Hepatocyte (in vitro differentiated cells): ENCODE data around the gene SHANK2. TPM values are rescaled to one million over a fixed set of nuclear protein-coding genes. Genes with fewer than 3 reads are reported as not detected.

Experiments
- DNase-seq: peaks from one replicate; pipeline ENCODE4 v3.0.0-alpha.2; 2016; ENCODE audit warnings: low spot score
- H2AFZ ChIP-seq: fragments of 200-600 bp; sonication (generic); 2 replicates; pipeline ENCODE4 v1.6.0; 2016; ENCODE audit warnings: antibody characterized with exemption, mild to moderate bottlenecking
- H3K27ac ChIP-seq: fragments of 200-600 bp; sonication (generic); 2 replicates; pipeline ENCODE4 v1.5.1; 2016; ENCODE audit warnings: mild to moderate bottlenecking
- H3K27me3 ChIP-seq: fragments of 200-600 bp; sonication (generic); 2 replicates; pipeline ENCODE4 v1.6.1; 2016
- H3K36me3 ChIP-seq: fragments of 200-600 bp; sonication (generic); replicated peaks from 2 replicates; pipeline ENCODE4 v1.5.1; 2016; ENCODE audit warnings: low read depth; ENCODE audit not compliant: insufficient read depth
- H3K4me1 ChIP-seq: fragments of 200-600 bp; sonication (generic); 2 replicates; pipeline ENCODE4 v1.5.1; 2016; ENCODE audit warnings: mild to moderate bottlenecking, moderate library complexity; ENCODE audit not compliant: insufficient read depth
- H3K4me2 ChIP-seq: fragments of 200-600 bp; sonication (generic); 2 replicates; pipeline ENCODE4 v1.6.0; 2016
- H3K4me3 ChIP-seq: fragments of 200-600 bp; sonication (generic); 2 replicates; pipeline ENCODE4 v1.5.1; 2016; ENCODE audit warnings: mild to moderate bottlenecking
- H3K79me2 ChIP-seq: fragments of 200-600 bp; sonication (generic); 2 replicates; pipeline ENCODE4 v1.6.0; 2017; ENCODE audit warnings: mild to moderate bottlenecking
- H3K9me2 ChIP-seq: fragments of 200-600 bp; sonication (generic); replicated peaks from 2 replicates; pipeline ENCODE4 v1.6.0; 2017; ENCODE audit warnings: mild to moderate bottlenecking; ENCODE audit not compliant: insufficient read depth
- H3K9me3 ChIP-seq: fragments of 200-600 bp; sonication (generic); 2 replicates; pipeline ENCODE4 v1.5.1; 2016; ENCODE audit warnings: low read depth, mild to moderate bottlenecking
- H4K20me1 ChIP-seq: fragments of 200-600 bp; sonication (generic); 2 replicates; pipeline ENCODE4 v1.6.0; 2016; ENCODE audit warnings: mild to moderate bottlenecking; ENCODE audit not compliant: insufficient read depth, poor library complexity, severe bottlenecking
- CTCF ChIP-seq: fragments of 200-600 bp; sonication (generic); IDR thresholded peaks from 2 replicates; pipeline ENCODE4 v1.5.1; 2016; ENCODE audit warnings: antibody characterized with exemption, mild to moderate bottlenecking; ENCODE audit not compliant: poor library complexity
- EZH2 ChIP-seq: fragments of 200-600 bp; sonication (generic); IDR thresholded peaks from 2 replicates; pipeline ENCODE4 v1.6.1; 2016; ENCODE audit warnings: antibody characterized with exemption, mild to moderate bottlenecking, borderline replicate concordance
- EZH2phosphoT487 ChIP-seq: fragments of 200-600 bp; sonication (generic); IDR thresholded peaks from one replicate; pipeline ENCODE4 v1.6.1; 2018; ENCODE audit warnings: antibody characterized with exemption, mild to moderate bottlenecking, low read depth, moderate library complexity; ENCODE audit not compliant: unreplicated experiment, severe bottlenecking
- WGBS: methylation state at CpG from one replicate; pipeline ENCODE4 v1.1.6; 2016; ENCODE audit warnings: low lambda C conversion rate; ENCODE audit errors: missing lambda C conversion rate; 5-methylcytosine and 5-hydroxymethylcytosine counted together
- polyA plus RNA-seq: library from polyadenylated mRNA; unstranded; fragments of >200 nt; fragmentation: Nextera tagmentation; extraction: Ambion mirVana; gene quantifications from 2 replicates; pipeline ENCODE4 v1.2.1, GENCODE V29; 2016
- total RNA-seq: library from RNA; depleted of rRNA; stranded (reverse); fragments of >200 nt; gene quantifications from 2 replicates; pipeline ENCODE4 v1.2.3, GENCODE V29; 2014

SHANK2 gene
- total and polyA plus RNA-seq, 2 experiments from 2014 or later = 17.3 to 20.7 TPM

DNA sequence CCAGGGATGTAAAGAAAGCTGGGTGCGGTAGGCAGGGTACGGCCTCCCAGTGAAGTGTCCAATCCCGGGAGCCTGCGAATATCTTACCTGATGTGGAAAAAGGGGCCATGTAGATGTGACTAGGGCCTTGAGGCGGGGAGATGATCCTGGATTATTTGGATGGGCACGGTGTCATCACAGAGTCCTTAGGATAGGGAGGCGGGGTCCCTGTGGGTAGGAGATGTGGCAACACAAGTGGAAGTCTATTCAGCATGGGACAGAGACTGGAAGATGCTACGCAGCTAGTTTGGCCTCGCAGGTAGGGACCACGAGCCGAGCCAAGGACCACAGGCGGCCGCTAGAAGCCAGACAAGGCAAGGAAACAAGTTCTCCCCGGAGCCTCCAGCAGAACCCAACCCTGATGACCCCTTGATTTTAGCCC is 46.4 kb upstream of the SHANK2 start:
- no peak for DNase-seq
- Histone ChIP-seq H3K4me2 (no peak overlapping the region), H2AFZ (no peak overlapping the region), H3K4me1 (peaks cover 5% of the 10 kb centered on the region), H4K20me1 (no peaks in the 10 kb centered on the region), H3K4me3 (no peak overlapping the region), H3K36me3 (no peaks in the 10 kb centered on the region), H3K27me3 (no peaks in the 10 kb centered on the region), H3K27ac (peak overlapping the region; percentile 66), H3K9me3 (no peaks in the 10 kb centered on the region), H3K9me2 (no peaks in the 10 kb centered on the region), H3K79me2 (no peaks in the 10 kb centered on the region)
- no peak for TF ChIP-seq EZH2phosphoT487
- TF ChIP-seq CTCF = no peak
- no peak for TF ChIP-seq EZH2
- 90% methylated on average over 14 of the region's 14 CpGs for WGBS

- no peak overlapping the region for H2AFZ ChIP-seq
- TF ChIP-seq EZH2 = no peak
- TF ChIP-seq EZH2phosphoT487 = no peak
- TF ChIP-seq CTCF = no peak
- WGBS = 86% methylated on average over 8 of the region's 8 CpGs
Measured at GRCh38 chr11:71298016-71298550, 45.7 kb upstream of the SHANK2 start.

GRCh38 chr11:71294846-71295600 is 42.6 kb upstream of the SHANK2 start:
- Histone ChIP-seq H3K4me1 (peaks cover 5% of the 10 kb centered on the region), H3K4me2 (no peak overlapping the region), H2AFZ (no peak overlapping the region), H3K4me3 (no peak overlapping the region), H3K79me2 (no peaks in the 10 kb centered on the region), H3K27ac (no peak overlapping the region), H3K9me3 (peaks cover 8% of the 10 kb centered on the region), H3K36me3 (no peaks in the 10 kb centered on the region), H3K27me3 (no peaks in the 10 kb centered on the region), H4K20me1 (no peaks in the 10 kb centered on the region), H3K9me2 (no peaks in the 10 kb centered on the region)
- TF ChIP-seq EZH2 = no peak
- TF ChIP-seq CTCF = no peak
- WGBS = 92% methylated on average over 9 of the region's 9 CpGs
- DNase-seq = no peak

More at GRCh38 chr11:71298016-71298550, 45.7 kb upstream of the SHANK2 start:
- Histone ChIP-seq H3K4me3 (no peak overlapping the region), H3K4me1 (peaks cover 5% of the 10 kb centered on the region), H3K9me2 (no peaks in the 10 kb centered on the region), H4K20me1 (no peaks in the 10 kb centered on the region), H3K27me3 (no peaks in the 10 kb centered on the region), H3K36me3 (no peaks in the 10 kb centered on the region), H3K4me2 (no peak overlapping the region), H3K79me2 (no peaks in the 10 kb centered on the region), H3K9me3 (no peaks in the 10 kb centered on the region), H3K27ac (no peak overlapping the region)
- DNase-seq = no peak
